ENCODE results near the gene POLQ.

Gene POLQ

GRCh38 chr3:121443456-121443855 lies 102.3 kb downstream of the POLQ start:
- TF ChIP-seq EZH2 (IDR thresholded peaks at IDR 0.05; ENCODE audit: borderline replicate concordance, low read depth, low read length, severe bottlenecking): no peak
- TF ChIP-seq, protein P1, sequence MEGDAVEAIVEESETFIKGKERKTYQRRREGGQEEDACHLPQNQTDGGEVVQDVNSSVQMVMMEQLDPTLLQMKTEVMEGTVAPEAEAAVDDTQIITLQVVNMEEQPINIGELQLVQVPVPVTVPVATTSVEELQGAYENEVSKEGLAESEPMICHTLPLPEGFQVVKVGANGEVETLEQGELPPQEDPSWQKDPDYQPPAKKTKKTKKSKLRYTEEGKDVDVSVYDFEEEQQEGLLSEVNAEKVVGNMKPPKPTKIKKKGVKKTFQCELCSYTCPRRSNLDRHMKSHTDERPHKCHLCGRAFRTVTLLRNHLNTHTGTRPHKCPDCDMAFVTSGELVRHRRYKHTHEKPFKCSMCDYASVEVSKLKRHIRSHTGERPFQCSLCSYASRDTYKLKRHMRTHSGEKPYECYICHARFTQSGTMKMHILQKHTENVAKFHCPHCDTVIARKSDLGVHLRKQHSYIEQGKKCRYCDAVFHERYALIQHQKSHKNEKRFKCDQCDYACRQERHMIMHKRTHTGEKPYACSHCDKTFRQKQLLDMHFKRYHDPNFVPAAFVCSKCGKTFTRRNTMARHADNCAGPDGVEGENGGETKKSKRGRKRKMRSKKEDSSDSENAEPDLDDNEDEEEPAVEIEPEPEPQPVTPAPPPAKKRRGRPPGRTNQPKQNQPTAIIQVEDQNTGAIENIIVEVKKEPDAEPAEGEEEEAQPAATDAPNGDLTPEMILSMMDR (IDR thresholded peaks at IDR 0.05; ENCODE audit: borderline replicate concordance, extremely low read depth, low read length, poor library complexity, severe bottlenecking): no peak
- Histone ChIP-seq H3K79me2 (ENCODE audit: insufficient read depth, low read length) (no peaks in the 10 kb centered on the region), H3K4me3 (ENCODE audit: low read depth in 1 of 2, low read length in 2 of 2) (no peak overlapping the region), H3K4me2 (ENCODE audit: insufficient read depth, low read length) (no peak overlapping the region), H3K27me3 (ENCODE audit: insufficient read depth, low read length, poor library complexity) (no peaks in the 10 kb centered on the region), H3K9ac (ENCODE audit: low read depth, low read length) (no peak overlapping the region), H2AFZ (ENCODE audit: low read depth, low read length) (no peak overlapping the region), H3K4me1 (ENCODE audit: insufficient read depth, low read length) (no peaks in the 10 kb centered on the region), H4K20me1 (ENCODE audit: insufficient read depth, low read length) (no peaks in the 10 kb centered on the region), H3K36me3 (ENCODE audit: insufficient read depth, low read length) (peaks cover 59% of the 10 kb centered on the region), H3K9me3 (ENCODE audit: insufficient read depth, low read length, severe bottlenecking) (no peaks in the 10 kb centered on the region), H3K27ac (ENCODE audit: low read length) (no peak overlapping the region)
- DNase-seq: no peak
- ATAC-seq (ENCODE audit: insufficient read depth, low read depth): no peak

DNA sequence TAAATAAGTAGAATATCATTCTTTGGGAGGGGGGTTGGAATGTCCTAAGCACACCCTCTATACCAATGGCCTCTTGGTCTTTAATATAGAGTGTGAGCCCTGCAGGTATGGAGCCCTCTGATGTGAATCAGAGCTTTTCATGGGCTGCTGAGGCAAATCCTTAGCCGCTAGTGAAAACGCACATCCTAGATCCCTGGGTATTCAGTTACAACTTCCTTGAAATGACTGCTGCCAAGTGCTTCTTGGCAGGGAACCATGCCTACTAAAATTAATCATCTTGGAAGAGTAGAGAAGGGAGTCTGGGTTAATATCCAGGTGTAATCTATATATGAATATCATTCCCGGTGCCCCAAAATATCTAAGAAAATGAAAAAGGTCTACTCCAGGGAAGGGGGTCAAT lies 109.1 kb downstream of the POLQ start:
- no peak for ATAC-seq (ENCODE audit: insufficient read depth, low read depth)

DNA sequence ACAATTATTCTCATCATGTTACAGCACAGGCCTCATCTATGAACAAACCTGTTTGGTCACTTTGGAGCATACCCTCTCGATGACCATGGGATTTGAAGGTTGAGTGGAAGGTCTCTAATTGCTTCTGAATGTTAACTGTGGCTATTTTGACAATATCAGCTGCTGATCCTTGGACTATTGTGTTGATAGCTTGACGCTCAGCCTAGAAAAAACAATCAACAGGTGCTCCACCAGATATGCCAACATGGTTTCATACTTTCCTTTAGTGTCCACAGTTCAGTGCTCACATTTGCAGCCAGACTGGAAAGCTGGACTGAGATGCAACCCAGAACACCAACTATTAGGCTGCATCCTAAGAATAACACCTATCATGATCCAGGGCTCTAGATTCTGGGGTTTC lies 109.7 kb downstream of the POLQ start:
- ATAC-seq (ENCODE audit: insufficient read depth, low read depth) (no peak), DNase-seq (no peak)
- Histone ChIP-seq H3K9me3 (ENCODE audit: insufficient read depth, low read length, severe bottlenecking) (no peaks in the 10 kb centered on the region), H3K4me2 (ENCODE audit: insufficient read depth, low read length) (no peak overlapping the region), H2AFZ (ENCODE audit: low read depth, low read length) (no peak overlapping the region), H3K4me3 (ENCODE audit: low read depth in 1 of 2, low read length in 2 of 2) (no peak overlapping the region), H3K36me3 (ENCODE audit: insufficient read depth, low read length) (peaks cover 75% of the 10 kb centered on the region), H4K20me1 (ENCODE audit: insufficient read depth, low read length) (no peaks in the 10 kb centered on the region), H3K79me2 (ENCODE audit: insufficient read depth, low read length) (no peaks in the 10 kb centered on the region), H3K9ac (ENCODE audit: low read depth, low read length) (no peak overlapping the region), H3K27me3 (ENCODE audit: insufficient read depth, low read length, poor library complexity) (no peaks in the 10 kb centered on the region), H3K4me1 (ENCODE audit: insufficient read depth, low read length) (peaks cover 29% of the 10 kb centered on the region), H3K27ac (ENCODE audit: low read length) (no peak overlapping the region)
- TF ChIP-seq, protein P1 (IDR thresholded peaks at IDR 0.05; ENCODE audit: borderline replicate concordance, extremely low read depth, low read length, poor library complexity, severe bottlenecking): no peak
- TF ChIP-seq EZH2 (IDR thresholded peaks at IDR 0.05; ENCODE audit: borderline replicate concordance, low read depth, low read length, severe bottlenecking): no peak

More for the DNA sequence above, 109.1 kb downstream of the POLQ start:
- DNase-seq: no peak
- H3K4me1 ChIP-seq (ENCODE audit: insufficient read depth, low read length): peaks cover 25% of the 10 kb centered on the region
- H3K4me2 ChIP-seq (ENCODE audit: insufficient read depth, low read length): no peak overlapping the region
- H3K79me2 ChIP-seq (ENCODE audit: insufficient read depth, low read length): no peaks in the 10 kb centered on the region
- no peaks in the 10 kb centered on the region for H4K20me1 ChIP-seq (ENCODE audit: insufficient read depth, low read length)
- no peak overlapping the region for H2AFZ ChIP-seq (ENCODE audit: low read depth, low read length)
- H3K9ac ChIP-seq (ENCODE audit: low read depth, low read length): no peak overlapping the region
- peaks cover 75% of the 10 kb centered on the region for H3K36me3 ChIP-seq (ENCODE audit: insufficient read depth, low read length)
- no peaks in the 10 kb centered on the region for H3K27me3 ChIP-seq (ENCODE audit: insufficient read depth, low read length, poor library complexity)
- H3K4me3 ChIP-seq (ENCODE audit: low read depth in 1 of 2, low read length in 2 of 2): no peak overlapping the region
- H3K9me3 ChIP-seq (ENCODE audit: insufficient read depth, low read length, severe bottlenecking): no peaks in the 10 kb centered on the region
- H3K27ac ChIP-seq (ENCODE audit: low read length): no peak overlapping the region
- TF ChIP-seq EZH2 (IDR thresholded peaks at IDR 0.05; ENCODE audit: borderline replicate concordance, low read depth, low read length, severe bottlenecking): no peak
- TF ChIP-seq, protein P1 (IDR thresholded peaks at IDR 0.05; ENCODE audit: borderline replicate concordance, extremely low read depth, low read length, poor library complexity, severe bottlenecking): no peak

All from DND-41 (cell line).